HG02759 (cell line): ENCODE results near the gene FAU.
A peak's percentile ranks its signal among the peaks of the same experiment; 100 is the strongest.
"Not testable (repeated sequence)": the region's sequence is repeated elsewhere in the genome, so short reads cannot be mapped to it uniquely, and the experiment has no call there.

Experiments used
- ATAC-seq: cut with Tn5 transposase; IDR thresholded peaks from one replicate; pipeline ENCODE4 v1.9.1; 2021; ENCODE audit warnings: mild to moderate bottlenecking, moderate library complexity; ENCODE audit not compliant: unreplicated experiment

The FAU gene

GRCh38 chr11:65121865-65122696, at the start of gene FAU, which contains the start of gene MRPL49:
FAU (minus strand) TSS chr11:65122134; CDS start chr11:65121813, 321 bp downstream.
MRPL49 (plus strand) TSS chr11:65122321; CDS start chr11:65122347, 26 bp downstream.
- ATAC-seq, result peak; percentile 72

GRCh38 chr11:65170058-65170534, 48.2 kb upstream of the FAU start, which contains the start of gene SPDYC:
SPDYC (plus strand) TSS chr11:65170233; CDS start chr11:65171358, 1,125 bp downstream.
- ATAC-seq, result no peak

- ATAC-seq, result no peak
Measured at GRCh38 chr11:65169164-65169641, 47.3 kb upstream of the FAU start.

DNA sequence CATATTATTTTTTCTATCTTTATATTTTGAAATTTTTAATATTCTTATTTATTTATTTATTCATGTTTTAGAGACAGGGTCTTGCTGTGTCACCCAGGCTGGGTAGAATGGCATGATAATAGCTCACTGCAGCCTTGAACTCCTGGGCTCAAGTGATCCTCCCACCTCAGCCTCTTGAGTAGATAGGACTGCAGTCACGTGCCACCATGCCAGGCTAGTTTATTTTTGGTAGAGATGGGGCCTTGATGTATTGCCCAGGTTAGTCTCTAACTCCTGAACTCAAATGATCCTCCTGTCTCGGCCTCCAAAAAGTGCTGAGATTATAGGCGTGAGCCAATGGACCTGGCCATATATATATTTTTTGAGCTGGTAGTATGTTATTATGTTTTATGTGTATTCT, 45.7 kb upstream of the FAU start:
- ATAC-seq, result no peak

- no peak for ATAC-seq
Measured at GRCh38 chr11:65166893-65167292, 45.0 kb upstream of the FAU start.

- no peak for ATAC-seq
Measured at GRCh38 chr11:65165410-65166317, 43.7 kb upstream of the FAU start.

DNA sequence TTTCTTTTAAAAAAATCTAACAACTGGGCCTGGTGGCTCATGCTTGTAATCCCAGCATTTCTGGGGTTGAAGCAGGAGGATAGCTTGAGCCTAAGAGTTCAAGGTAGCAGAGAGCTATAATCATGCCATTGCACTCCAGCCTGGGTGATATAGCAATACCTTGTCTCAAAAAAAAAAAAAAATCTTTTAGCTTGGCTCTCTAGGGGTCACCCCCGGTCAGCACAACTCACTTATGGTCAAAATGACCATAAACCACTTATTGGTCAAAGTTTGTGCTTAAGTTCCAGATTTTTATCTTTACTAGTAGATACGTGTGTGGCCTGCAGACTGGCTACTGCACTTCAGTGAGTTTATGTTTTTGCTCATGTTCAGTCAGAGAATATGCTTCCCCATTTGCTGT, 41.8 kb upstream of the FAU start:
- no peak for ATAC-seq

- no peak for ATAC-seq
Measured at GRCh38 chr11:65160643-65161042, 38.7 kb upstream of the FAU start.

- ATAC-seq, result peak; percentile 66
Measured at GRCh38 chr11:65159012-65159411, 37.1 kb upstream of the FAU start.

GRCh38 chr11:65157336-65157735, 35.4 kb upstream of the FAU start:
- ATAC-seq, result no peak

- no peak for ATAC-seq
Measured at GRCh38 chr11:65156926-65157325, 35.0 kb upstream of the FAU start.

- ATAC-seq, result no peak
Measured at GRCh38 chr11:65156256-65156655, 34.3 kb upstream of the FAU start.

DNA sequence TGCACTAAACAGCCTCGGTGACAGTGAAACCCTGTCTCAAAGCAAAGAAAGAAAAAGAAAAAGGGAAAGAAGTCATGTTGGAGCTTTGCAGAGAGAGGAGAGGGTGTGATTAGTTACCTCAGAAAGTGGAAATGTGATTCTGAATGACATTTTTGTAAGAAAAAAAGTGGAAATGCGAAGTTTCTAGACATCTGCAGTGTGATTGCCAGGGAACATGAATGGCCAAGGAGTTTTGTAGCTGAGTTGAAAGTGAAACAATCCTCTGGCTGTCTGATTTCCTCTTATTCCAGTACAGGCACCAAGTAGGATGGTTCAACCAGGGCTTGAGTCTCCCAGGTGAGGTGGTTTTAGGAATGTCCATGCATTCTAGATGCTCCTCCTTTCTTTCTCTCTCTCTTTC, 30.2 kb upstream of the FAU start:
- no peak for ATAC-seq

DNA sequence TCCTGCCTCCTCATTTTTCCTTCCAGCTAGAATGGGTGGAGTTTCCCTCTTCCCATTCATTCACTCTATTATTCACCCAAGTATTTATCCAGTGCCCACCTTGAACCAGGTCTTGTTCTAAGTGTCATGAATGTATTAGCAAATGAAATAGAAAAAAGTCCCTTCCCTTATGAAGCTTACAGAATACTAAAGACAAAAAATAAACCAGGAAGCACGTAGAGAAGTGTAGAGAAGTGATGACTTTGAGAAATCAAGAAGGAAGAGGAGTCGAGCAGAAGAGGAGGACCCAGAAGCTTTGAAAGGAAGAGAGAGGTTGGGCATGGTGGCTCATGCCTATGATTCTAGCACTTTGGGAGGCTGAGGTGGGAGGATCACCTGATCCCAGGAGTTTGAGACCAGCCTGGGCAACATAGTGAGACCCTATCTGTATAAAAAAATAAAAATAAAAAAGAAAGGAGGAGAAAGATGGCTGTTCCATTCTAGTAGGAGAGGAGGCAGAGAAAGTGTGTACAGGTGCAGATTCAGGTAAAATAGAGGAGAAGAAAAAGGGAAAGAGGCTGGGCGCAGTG, 29.5 kb upstream of the FAU start:
- ATAC-seq, result no peak

DNA sequence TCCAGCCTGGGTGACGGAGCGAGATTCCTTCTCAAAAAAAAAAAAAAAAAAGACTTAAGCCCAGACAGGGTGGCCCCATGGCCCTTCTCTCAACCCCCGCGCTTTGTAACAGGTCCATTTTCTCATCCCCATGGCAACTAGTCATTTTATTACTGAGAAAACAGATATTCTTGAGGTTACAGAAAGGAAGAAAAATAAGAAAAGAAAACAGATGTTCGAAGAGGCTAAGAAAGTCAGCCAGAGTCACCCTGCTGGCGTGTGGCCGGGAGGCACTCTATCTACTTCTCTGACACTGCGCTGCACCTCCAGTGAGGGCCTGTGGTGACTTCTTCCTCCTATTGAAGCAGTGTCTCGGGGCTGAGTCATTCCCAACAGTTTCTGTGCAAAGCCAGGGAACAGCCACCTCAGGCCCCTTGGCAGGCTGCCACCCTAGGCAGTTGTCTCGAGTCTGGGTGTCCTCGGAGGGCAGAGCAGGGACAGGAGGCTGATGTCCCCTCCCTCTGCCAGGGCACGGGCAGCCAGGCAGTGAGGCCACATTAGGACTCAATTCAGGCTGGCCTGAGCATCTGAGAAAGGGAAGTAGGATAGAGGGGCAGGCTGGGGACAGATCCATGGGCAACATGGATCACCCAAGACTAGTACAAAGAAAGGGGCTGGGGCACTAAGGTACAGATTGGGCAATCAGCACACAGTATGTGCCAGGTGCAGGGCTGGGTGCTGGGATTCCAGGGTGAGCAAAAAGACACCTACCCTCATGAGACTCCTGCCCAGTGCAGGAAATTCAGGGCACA, 28.8 kb upstream of the FAU start:
- ATAC-seq, result no peak

GRCh38 chr11:65150131-65150508, 28.2 kb upstream of the FAU start:
- not testable (repeated sequence) for ATAC-seq

DNA sequence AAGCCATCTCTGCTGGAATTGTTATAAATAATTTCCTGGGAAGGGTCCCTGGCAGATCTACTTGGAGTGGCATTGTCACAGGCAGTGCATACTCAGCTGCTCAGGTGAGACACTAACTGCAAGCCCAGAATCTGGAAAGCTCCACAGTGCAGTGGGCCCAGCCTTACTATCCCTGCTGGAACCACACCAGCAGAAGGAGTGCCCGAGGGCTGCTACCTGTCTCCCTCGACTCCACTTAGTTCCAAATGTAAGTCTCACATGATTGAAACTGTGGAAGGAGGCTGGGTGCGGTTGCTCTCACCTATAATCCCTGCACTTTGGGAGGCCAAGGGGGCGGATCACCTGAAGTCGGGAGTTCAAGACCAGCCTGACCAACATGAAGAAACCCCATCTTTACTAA, 26.7 kb upstream of the FAU start:
- no peak for ATAC-seq

DNA sequence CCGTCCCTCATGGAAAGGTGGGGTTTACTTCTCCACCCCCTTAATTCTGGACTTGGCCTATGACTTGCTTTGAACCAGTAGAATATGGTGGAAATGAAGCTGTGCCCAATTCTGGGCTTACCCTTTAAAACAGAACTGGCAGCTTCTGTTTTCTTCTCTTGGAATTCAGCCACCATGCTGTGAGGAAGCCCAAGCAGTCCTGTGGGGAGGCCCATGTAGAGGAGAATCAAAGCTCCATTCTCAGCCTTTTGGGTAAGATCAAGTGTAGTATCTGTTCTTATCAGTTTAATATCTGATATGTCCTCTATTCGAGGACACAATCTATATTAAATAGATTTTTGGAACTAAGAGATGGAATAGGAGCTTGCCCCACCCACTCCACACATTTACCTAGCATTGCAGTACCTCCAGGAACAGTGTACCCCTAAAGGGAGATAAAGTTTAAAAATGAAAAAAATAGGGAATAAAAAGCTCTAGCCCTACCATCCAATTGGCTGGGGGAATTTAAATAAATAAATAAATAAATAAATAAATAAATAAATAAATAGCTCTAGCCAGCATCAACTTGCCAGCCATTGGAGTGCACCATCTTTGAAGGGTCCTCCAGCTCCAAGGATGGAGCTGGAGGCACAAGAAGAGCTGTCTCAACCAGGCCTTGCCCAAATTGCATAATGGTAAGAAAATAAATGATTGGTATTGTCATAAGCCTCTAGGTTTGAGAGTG, 25.6 kb upstream of the FAU start:
- no peak for ATAC-seq

- ATAC-seq, result no peak
Measured at GRCh38 chr11:65141896-65142494, 20.1 kb upstream of the FAU start.
